HG03432 (cell line): ENCODE data around the gene SLC6A16.
"Not testable (repeated sequence)": the region's sequence is repeated elsewhere in the genome, so short reads cannot be mapped to it uniquely, and the experiment has no call there.

ENCODE experiments used
- ATAC-seq: cut with Tn5 transposase; IDR thresholded peaks from one replicate; pipeline ENCODE4 v1.9.1; 2021; ENCODE audit warnings: mild to moderate bottlenecking, moderate library complexity; ENCODE audit not compliant: unreplicated experiment

Gene SLC6A16

DNA sequence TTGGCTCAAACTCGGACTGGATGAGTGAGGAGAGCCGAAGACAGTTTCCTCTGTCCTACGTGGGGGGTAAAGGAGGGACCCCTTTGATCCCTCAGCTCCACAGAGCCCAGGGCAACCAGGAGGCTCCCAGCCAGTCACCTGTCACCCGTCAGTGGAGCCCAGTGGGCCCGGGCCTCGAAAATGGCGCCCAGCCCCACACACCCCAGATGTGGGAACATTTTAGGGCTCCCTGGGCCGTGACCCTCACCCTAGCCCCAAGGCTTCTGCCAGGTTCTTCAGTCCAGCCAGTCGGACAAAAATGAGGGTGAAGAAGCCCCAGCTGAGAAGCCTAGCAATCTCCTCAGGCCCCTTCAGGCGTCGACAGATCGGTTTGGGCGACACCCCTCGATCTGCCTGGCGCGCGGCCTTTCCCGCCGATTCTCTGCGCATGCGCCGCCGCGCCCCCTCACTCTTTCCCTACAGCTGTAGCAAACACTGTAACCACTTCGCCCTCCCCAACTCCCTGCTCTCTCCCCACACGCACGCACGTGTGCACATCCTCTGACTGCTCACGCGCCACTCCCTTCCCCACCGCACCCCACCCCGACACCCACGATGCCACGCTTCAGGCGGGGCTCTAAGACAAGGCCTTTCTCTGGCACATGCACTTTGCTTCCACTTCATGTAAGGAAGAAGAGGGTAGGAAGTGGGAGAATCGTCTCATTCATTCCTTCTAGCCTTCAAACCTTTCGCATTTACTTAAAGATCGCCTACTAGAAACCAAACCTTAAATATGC, at the start of gene SLC6A16:
Gene SLC6A16, minus strand, starts transcription at position 391 of the 776 bp plus-strand sequence. CDS start 13,844 bp downstream, outside the sequence.
- ATAC-seq, result no peak

DNA sequence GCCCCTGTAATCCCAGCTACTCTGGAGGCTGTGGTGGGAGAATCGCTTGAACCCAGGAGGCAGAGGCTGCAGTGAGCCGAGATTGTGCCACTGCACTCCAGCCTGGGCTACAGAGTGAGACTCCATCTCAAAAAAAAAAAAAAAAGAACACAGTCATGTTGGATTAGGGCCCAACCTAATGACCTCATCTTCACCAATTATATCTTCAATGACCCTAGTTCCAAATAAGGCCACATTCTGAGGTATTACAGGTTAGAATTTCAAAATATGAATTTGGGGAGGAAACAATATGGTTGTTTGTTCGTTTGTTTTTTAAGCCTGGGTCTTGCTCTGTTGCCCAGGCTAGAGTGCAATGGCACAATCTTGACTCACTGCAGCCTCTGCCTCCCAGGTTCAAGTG, 48.2 kb upstream of the SLC6A16 start:
- ATAC-seq, result not testable (repeated sequence)

DNA sequence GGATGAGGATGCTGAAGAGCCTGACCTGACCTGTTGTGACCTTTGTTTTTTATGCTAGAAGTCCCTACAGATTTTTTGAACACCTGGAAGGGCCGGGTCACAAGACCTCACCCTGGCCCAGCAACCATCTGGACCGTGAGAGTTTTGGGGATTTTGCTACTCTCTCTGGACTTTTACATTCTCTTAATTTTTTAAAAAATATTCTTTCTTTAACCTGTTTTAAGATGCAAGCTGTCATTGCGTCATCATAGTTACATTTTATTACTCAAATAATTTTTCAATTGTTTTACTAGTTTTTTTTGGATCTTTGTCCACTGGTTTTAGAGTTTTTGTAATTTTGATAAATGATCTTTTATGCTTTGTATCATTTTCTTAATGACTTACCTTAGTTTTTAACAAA, 46.2 kb upstream of the SLC6A16 start:
- ATAC-seq, result no peak

DNA sequence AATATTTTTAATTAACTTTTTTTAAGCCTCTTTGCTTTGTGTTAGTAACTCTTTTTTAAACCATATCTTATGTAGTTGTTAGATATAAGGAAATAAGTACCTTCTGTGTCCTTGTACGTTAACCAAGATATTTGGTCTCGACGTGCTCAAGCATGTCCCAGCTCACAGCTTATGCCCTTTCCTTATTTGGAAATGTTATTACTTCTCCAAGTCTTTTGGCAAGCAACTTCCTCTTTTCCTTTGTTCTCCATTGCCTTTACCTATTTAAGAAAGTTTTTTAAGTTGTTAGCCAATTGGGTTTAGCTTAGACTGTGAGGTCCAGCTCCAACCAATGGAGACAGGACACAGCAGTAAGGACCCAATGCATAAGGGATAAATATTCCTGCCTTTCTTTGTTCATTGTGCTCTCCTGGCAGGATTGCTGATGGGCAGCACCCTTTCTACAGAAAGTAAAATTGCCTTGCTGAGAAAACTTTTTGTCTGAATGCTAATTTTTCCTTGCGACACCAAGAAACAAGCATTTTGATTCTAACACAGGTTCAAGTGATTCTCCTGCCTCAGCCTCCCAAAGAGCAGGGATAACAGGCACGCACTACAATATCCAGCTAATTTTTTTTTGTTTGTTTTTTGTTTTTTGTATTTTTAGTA, 43.8 kb upstream of the SLC6A16 start:
- ATAC-seq, result no peak

DNA sequence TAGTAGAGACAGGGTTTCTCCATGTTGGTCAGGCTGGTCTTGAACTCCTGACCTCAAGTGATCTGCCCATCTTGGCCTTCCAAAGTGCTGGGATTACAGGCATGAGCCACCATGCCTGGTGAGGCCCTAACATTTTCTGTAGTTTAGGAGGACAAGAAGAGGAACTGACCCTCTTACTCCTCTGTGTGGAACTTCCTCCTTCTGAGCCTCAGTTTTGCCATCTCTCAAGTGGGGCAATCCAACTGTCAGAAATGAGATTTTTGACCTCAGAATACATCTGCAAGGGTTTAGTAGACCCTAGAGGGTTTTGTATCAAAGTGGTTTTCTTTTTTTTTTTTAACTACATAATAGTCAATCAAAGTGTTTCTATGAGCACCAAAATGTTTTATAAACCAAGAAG, 41.1 kb upstream of the SLC6A16 start:
- ATAC-seq, result no peak

DNA sequence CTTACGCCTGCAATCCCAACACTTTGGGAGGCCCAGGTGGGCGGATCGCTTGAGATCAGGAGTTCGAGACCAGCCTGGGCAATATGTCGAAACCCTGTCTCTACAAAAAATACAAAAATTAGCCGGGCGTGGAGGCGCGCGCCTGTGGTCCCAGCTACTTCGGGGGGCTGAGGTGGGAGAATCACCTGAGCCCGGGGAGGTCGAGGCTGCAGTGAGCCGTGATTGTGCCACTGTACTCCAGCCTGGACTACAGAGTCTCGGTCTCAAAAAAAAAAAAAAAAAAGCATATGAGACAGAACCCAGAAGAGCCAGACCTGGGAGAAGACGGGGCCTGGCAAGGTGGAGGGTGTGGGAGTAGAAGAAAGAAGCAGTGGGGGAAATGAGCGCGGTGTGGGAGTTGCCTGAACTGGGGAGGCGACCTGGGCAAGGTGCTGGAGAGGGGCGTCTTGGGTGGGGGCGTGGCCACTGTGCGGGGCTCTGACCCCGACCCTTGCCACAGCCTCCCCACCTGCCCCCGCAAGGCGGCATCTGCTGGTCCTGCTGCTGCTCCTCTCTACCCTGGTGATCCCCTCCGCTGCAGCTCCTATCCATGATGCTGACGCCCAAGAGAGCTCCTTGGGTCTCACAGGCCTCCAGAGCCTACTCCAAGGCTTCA, 39.2 kb upstream of the SLC6A16 start:
- no peak for ATAC-seq

DNA sequence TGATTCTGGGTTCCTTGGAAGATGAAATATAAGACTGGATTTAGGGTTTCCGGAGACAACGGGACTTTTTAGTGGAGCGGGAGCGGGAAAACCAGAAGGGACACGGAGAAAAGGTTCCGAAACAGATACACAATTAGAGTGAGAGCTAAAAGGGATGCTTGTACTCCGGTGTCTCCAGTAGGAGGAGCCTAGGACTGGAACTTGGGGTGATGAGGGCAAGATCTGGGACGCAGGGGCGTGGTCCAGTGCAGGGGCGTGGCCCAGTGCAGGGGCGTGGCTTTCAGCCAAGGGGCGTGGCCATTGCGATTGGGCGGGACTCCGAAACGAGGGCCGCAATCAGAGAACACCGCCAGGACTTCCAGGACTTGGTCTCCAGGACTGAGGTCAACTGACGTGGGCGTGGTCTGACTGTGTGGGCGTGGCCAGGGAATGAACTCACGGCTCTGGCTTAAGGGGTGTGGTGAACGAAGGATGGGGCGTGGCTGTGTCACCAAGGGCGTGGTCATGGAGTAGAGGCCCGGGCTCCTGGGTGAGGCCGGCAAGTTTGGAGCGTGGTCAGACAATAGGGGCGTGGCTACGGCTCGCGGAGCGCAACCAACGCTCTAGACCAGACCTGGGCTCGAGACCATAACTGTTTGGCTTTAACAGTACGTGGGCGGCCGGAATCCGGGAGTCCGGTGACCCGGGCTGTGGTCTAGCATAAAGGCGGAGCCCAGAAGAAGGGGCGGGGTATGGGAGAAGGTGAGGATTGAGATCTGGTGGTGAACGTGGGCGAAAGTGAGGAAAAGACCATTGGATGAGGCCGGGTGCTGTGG, 38.5 kb upstream of the SLC6A16 start, which contains the start of gene DKKL1:
Gene DKKL1, plus strand, starts transcription at position 610 of the 815 bp plus-strand sequence. Its CDS starts 122 bp downstream, at position 732.
- peak; percentile 45 for ATAC-seq

DNA sequence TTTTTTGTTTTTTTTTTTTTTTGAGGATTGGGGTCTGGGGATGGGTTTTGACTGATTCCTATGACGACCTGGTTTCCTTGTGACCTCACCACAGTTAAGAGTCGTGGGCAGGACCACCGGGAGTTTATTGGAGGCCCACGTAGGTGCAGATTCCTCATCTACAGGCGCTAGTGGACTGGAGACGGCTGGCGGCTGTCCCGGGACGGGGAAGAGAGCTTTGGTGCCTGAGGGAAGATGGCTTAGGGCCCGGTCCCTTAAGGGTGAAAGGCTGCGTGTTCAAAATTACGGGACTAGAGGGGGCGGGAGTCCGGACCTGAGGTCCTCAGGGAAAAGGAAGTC, 37.9 kb upstream of the SLC6A16 start:
- ATAC-seq, result no peak

DNA sequence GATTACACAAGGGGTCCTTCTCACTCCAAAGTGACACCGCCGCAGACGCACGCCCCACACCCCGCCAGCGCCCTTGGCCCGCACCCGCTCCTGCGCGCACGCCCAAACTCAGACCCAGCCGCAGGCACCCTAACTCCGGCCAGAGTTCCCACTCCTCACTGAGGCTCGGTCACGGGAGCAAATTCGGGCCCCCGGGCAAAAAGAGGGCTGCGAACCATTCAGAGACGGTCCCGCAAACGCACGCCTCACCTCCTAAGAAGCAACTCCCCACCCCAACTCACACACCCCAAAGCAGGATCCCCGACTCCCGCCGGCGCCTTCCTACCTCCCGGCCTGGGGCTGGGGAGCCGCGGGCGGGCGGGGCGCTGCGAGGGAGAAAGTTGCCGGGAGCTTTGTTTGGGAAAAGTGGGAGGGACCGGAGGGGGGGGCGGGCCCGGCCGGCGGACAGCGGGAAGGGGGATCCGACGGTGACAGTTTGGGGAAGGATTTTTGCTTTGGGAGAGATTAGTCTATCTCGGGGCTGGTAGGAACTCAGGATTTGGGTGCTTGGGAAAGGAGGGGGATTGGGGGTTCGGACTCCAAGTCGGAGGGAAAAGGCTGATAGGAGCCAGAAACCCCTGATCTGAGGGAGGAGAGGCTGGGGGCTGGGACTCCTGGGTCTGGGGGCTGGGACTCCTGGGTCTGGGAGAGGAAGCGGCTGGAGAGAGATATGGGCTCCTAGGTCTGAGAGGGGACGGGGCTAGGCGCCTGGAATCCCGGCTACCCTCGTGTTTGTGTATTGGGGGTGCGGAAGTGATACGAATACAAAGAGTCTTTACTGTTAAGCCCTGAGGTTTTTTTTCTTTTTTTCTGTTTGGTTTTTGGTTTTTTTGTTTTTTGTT, 37.3 kb upstream of the SLC6A16 start, which contains the start of gene TEAD2:
Gene TEAD2, minus strand, starts transcription at position 369 of the 881 bp plus-strand sequence. CDS start 2,341 bp downstream, outside the sequence.
- ATAC-seq, result no peak

DNA sequence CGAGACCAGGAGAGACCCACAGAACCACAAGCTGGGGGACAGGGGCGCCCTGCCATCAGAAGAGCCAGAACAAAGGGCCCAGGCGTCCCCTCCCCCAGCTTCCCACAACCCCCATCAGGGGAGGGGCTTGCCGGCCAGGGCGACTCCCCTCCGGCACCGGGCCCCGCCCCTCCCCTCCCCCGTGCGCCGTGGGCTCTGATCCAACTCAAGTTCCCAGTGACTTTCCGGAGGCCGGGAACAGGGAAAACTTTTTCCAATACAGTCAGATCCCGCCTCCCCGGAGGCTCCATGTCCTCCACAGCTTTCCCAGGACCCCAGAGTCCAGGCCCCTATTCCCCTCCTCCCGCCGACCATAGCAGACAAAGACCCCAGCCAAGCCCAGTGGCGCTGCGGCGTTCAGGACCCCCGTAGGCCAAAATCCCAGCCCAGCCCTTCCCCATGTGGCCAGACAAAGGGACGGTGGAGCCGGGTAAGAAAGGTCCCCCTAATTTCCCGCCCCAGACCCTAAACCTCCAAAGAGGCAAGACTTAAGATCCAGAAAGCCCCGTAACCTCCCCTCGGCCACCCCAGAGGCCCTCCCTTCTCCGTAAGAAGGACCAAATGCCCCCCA, 36.6 kb upstream of the SLC6A16 start:
- no peak for ATAC-seq

DNA sequence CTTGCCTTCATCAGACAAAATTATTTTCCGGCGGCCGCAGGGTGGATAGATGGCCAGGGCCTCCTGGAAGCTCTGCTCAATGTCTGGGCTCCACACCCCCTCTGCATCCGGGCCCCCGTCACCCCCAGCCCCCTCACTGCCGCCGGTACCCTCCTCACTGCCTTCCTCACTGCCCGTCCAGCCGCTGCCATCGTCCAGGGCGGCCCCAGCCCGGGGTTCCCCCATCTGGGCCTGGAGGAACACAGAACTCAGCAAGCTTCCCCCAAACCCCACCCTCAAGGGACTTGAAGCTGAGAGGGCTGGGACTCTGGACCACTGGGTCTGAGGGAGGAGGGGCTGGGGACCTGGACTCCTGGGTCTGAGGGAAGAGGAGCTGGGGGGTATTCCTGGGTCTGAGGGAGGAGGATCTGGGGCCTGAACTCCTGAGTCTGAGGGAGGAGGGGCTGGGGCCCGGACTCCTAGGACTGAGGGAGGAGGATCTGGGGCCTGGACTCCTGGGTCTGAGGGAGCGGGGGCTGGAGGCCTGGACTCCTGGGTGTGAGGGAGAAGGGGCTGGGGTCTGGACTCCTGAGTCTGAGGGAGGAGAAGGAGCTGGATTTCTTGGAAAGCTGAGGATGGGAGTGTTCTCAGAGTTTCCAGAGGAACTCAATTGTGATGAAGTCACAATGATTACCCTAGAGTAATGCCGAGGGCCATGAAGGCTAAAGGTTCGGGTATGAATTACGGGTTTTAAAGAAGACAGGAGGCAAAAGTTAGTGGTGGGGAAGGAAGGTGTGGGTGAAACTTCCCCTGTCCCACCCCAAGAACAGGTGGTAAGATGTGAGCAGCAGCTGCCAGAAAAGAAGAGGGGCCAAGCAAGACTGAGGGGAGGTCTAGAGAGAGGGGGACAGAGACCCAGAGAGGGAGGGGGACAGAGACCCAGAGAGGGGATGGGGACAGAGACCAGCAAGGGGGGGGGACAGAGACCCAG, 35.1 kb upstream of the SLC6A16 start:
- ATAC-seq, result no peak

DNA sequence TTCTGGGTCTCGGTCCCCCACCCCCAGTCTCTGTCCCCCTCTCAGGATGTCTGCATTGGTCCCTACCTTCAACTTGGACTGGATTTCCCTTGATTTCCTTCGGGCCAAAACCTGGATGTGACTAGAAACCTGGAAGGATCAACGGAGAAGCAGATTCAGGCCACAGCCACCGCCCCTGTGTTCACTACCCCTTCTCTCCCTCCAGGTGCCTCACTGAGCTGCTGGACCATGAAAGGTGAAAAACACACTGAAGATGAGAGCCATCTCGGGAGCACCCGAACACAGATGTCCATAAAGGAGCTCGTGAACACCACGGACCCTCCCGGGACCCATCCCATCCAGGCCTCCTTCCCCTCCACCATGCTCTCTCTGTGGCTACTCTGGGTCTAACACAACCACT, 32.2 kb upstream of the SLC6A16 start:
- no peak for ATAC-seq

DNA sequence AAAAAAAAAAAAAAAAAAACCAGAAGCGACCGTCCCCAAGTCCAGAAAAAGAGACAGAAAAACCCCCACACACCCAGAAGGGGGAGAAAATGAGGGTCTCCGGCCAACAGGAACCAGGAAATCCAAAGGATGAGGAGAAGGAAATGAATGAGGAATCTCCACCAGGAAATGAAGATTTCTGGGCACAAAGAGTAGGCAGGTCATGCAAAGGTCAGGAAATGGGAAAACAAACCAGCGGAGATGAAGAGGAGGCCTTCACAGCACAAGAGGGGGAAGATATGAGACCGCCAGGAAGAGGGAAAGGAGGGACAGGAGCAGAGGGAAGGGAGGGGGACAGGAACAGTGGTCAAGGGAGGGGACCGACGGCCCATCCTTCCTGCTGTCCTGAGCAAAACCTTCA, 31.4 kb upstream of the SLC6A16 start:
- no peak for ATAC-seq

DNA sequence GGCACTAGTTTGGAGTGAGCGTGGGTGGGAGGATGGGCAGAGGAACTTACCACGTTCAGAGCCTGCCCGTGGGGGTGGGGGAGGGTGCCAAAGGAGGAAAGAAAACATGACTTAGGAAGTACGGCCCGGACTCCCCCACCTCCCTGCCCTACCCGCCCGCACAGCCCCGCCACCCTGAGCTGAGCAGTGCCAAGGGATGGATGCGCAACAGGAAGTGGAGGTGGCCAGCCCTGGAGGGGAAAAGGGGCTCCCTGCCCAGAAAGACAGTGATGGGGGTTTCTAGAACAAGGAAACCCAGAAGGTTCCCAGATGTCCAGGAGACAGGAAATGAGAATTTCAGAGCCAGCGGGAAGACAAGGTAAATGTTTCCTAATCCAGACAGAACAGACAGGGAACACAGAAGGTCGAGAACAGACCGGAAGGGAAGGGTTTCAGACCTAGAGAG, 30.9 kb upstream of the SLC6A16 start:
- ATAC-seq, result no peak

DNA sequence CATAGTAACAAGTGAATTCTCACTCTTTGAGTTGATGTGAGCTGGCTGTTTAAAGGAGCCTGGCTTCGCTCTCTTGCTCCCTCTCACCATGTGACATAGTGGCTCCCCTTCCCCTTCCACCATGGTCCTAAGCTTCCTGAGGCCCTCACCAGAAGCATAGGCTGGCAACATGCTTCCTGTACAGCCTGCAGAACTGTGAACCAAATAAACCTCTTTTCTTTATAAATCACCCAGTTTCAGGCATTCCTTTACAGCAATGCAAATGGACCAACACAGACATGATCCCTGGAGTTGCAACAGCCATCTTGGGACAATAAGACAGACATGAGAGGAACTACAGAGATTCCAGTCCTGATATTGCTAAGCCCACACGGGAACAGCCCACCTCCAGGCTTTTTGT, 24.6 kb upstream of the SLC6A16 start:
- ATAC-seq, result no peak

DNA sequence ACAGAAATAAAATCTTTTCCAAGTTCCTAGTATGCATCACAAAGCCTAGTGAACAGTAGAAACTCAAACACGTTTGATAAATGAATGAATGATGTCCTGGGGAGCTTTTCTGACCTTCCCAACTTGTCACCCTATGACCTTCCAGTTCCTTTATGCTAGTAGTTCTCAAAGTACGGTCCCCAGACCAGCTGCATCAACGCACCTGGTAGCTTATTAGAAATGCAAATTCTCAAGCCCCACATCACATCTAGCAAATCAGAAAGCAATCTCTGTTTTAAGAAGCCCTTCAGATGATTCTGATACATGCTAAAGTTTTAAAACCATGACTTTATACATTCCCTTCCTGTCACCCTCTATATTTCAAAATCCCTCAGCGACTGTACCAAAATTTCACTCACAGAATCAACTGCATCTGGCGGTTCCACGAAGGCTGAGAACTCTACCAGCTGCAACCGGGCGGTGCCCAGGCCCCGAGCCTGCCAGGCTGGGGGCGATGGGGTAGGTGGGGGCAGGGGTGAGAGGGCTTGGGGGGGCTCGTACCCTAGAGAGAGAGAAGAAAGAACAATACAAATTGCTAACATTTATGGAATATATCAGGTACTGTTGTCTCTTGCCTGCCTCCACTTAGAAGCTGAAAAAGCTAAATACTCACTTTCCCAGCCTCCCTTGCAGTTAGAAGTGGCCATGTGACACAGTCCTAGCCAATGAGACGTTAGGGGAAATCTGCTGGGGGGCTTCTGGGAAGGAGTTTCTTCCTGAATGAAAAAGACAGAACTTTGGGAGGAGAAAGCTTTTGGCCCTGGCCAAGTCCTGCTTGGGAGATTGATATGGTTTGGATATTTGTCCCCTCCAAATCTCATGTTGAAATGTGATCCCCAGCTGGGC, 23.6 kb upstream of the SLC6A16 start:
- no peak for ATAC-seq

DNA sequence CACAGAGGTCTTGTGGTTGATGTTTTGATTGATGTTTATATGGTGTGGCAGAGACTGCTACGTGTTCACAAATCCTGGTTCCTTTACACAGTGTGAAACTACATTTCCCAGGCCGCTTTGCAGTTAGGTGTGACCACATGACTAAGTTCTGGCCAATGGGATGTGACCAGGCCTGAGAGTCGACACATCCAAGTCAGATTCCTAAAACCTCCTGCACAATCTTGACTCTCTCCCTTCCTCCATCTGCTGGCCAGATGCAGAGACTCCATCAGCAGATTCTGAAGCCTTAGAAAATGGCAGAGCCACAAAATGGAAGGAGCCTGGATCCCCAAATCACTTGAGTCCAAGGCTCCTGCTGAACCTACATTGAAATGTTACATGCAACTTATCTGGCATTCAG, 22.8 kb upstream of the SLC6A16 start:
- ATAC-seq, result no peak
